HepG2 (cell line): ENCODE measurements around the gene EREG. TPM values are rescaled to one million over a fixed set of nuclear protein-coding genes. Genes with fewer than 3 reads are reported as not detected.

Source experiments
- ATAC-seq: fragments of 200-7000 bp; cut with Tn5 transposase; 3 replicates; pipeline ENCODE4 v1.9.1; 2020; ENCODE audit warnings: mild to moderate bottlenecking, moderate library complexity
- BruUV-seq: library from RNA; stranded (reverse); fragments of 400-500 nt; replicated peaks from 2 replicates; lab custom pipeline; 2021; lab: Mats Ljungman, UMichigan
- CTCF ChIA-PET: fragments of 300-600 bp; formaldehyde crosslinking; extraction: SDS; loops from one replicate; lab custom pipeline; 2021; ENCODE audit warnings: low total read pairs, inconsistent platforms, low intra/inter-chr PET ratio; lab: Yijun Ruan, JAX
- POLR2A ChIA-PET: fragments of 350-600 bp; sonication (Branson Sonifier 250); formaldehyde crosslinking; loops from one replicate; lab custom pipeline; 2020; ENCODE audit warnings: antibody characterized with exemption, inconsistent platforms; lab: Yijun Ruan, JAX
- DNase-seq: peaks from one replicate; pipeline ENCODE4 v3.0.0-alpha.2; 2015; ENCODE audit warnings: low spot score
- FAIRE-seq: peaks from 3 replicates; lab custom pipeline; 2011; peaks lifted over from hg19 to GRCh38; lab: Jason Lieb, UNC
- H2AFZ ChIP-seq: one replicate; pipeline ENCODE4 v1.6.1; 2011; ENCODE audit warnings: low read length, inconsistent platforms
- H3K27ac ChIP-seq: fragments of 300-600 bp; 3 replicates; pipeline ENCODE4 v1.8.0; 2011; ENCODE audit warnings: mixed run types, mild to moderate bottlenecking, mixed read lengths, low read length, inconsistent platforms; ENCODE audit not compliant: insufficient read depth; ENCODE audit errors: extremely low read length
- H3K27me3 ChIP-seq, 2 experiments: fragments of 200-600 bp in 1 of 2; 2 replicates in 1 of 2; 3 replicates in 1 of 2; pipeline versions ENCODE4 v1.6.0 to v1.8.0; 2011; ENCODE audit warnings: low read length in 2 of 2, mild to moderate bottlenecking in 2 of 2, moderate library complexity in 2 of 2, inconsistent platforms in 1 of 2; ENCODE audit not compliant: insufficient read depth in 2 of 2, control insufficient read depth in 1 of 2
- H3K36me3 ChIP-seq, 2 experiments: fragments of 200-600 bp in 1 of 2; replicated peaks in 1 of 2; 2 replicates in 1 of 2; 3 replicates in 1 of 2; pipeline versions ENCODE4 v1.5.1 to v1.8.0; 2011; ENCODE audit warnings: low read length in 2 of 2, inconsistent platforms in 1 of 2; ENCODE audit not compliant: insufficient read depth in 2 of 2, control insufficient read depth in 1 of 2
- H3K4me1 ChIP-seq: 2 replicates; pipeline ENCODE4 v1.5.1; 2012; ENCODE audit warnings: low read length, inconsistent platforms; ENCODE audit not compliant: insufficient read depth
- H3K4me2 ChIP-seq: 2 replicates; pipeline ENCODE4 v1.6.0; 2011; ENCODE audit warnings: low read depth, low read length, inconsistent platforms
- H3K4me3 ChIP-seq, 3 experiments: fragments of 200-600 bp in 1 of 3; sonication (generic), shearing (Covaris generic) in 1 of 3; replicated peaks in 1 of 3; 2 replicates each; pipeline ENCODE4 v1.5.1; 2011 to 2016; ENCODE audit warnings: low read length in 3 of 3, inconsistent platforms in 2 of 3, low read depth in 2 of 3, mild to moderate bottlenecking in 2 of 3, control low read depth in 1 of 3, mixed read lengths in 1 of 3; ENCODE audit not compliant: insufficient read depth in 1 of 3
- H3K79me2 ChIP-seq: one replicate; pipeline ENCODE4 v1.6.1; 2011; ENCODE audit warnings: low read length, inconsistent platforms; ENCODE audit not compliant: insufficient read depth
- H3K9ac ChIP-seq: 2 replicates; pipeline ENCODE4 v1.6.0; 2011; ENCODE audit warnings: mild to moderate bottlenecking, low read depth, low read length, inconsistent platforms; ENCODE audit not compliant: insufficient read depth
- H3K9me3 ChIP-seq: 2 replicates; pipeline ENCODE4 v1.5.1; 2012; ENCODE audit warnings: mild to moderate bottlenecking, low read length
- H4K20me1 ChIP-seq: 2 replicates; pipeline ENCODE4 v1.6.0; 2011; ENCODE audit warnings: inconsistent platforms, mild to moderate bottlenecking, low read length, moderate library complexity; ENCODE audit not compliant: insufficient read depth
- BRCA1 ChIP-seq: sonication (generic); formaldehyde crosslinking; IDR thresholded peaks from 2 replicates; pipeline ENCODE4 v1.4.0; 2020; ENCODE audit warnings: missing genetic modification reagents
- GZF1 ChIP-seq: sonication (generic); formaldehyde crosslinking; IDR thresholded peaks from 2 replicates; pipeline ENCODE4 v1.5.1; 2020; ENCODE audit warnings: mild to moderate bottlenecking, missing genetic modification reagents
- MXI1 ChIP-seq: IDR thresholded peaks from 3 replicates; pipeline ENCODE4 v1.6.1; 2012; ENCODE audit warnings: low read depth, low read length, inconsistent platforms, borderline replicate concordance
- NR1H2 ChIP-seq: sonication (generic); formaldehyde crosslinking; IDR thresholded peaks from 2 replicates; pipeline ENCODE4 v1.8.1; 2022; ENCODE audit warnings: low read depth, missing genetic modification reagents, borderline replicate concordance
- PCBP1 ChIP-seq: fragments of 200-400 bp; formaldehyde crosslinking; IDR thresholded peaks from 2 replicates; pipeline ENCODE4 v1.6.1; 2017; ENCODE audit warnings: mild to moderate bottlenecking, low read depth, low read length, borderline replicate concordance
- PTBP1 ChIP-seq: fragments of 200-400 bp; formaldehyde crosslinking; IDR thresholded peaks from 2 replicates; pipeline ENCODE4 v1.6.1; 2018; ENCODE audit warnings: low read length, low read depth; ENCODE audit not compliant: poor library complexity, severe bottlenecking
- ZBTB14 ChIP-seq: sonication (generic); formaldehyde crosslinking; IDR thresholded peaks from 2 replicates; pipeline ENCODE4 v1.4.0; 2020; ENCODE audit warnings: missing genetic modification reagents
- ZBTB37 ChIP-seq: sonication (generic); formaldehyde crosslinking; IDR thresholded peaks from 2 replicates; pipeline ENCODE4 v1.4.0; 2020; ENCODE audit warnings: mild to moderate bottlenecking, missing genetic modification reagents
- ZBTB42 ChIP-seq: sonication (generic); formaldehyde crosslinking; IDR thresholded peaks from 2 replicates; pipeline ENCODE4 v1.5.0; 2020; ENCODE audit warnings: mild to moderate bottlenecking, missing genetic modification reagents
- ZNF367 ChIP-seq: sonication (generic); formaldehyde crosslinking; IDR thresholded peaks from 2 replicates; pipeline ENCODE4 v1.4.0; 2020; ENCODE audit warnings: missing genetic modification reagents, borderline replicate concordance
- ZNF83 ChIP-seq: sonication (generic); formaldehyde crosslinking; IDR thresholded peaks from 2 replicates; pipeline ENCODE4 v1.4.0; 2020; ENCODE audit warnings: missing genetic modification reagents, mild to moderate bottlenecking, borderline replicate concordance
- WGBS: methylation state at CpG from one replicate; pipeline ENCODE4 v1.1.6; 2017; ENCODE audit warnings: low lambda C conversion rate; 5-methylcytosine and 5-hydroxymethylcytosine counted together
- in situ Hi-C: cut with HindIII; loops from 2 replicates; pipeline ENCODE4 v1.10.0; 2017; ENCODE audit warnings: low pct_unique_long_range_greater_than_20kb; ENCODE audit not compliant: extremely low pct_ligation_motif_present
- intact Hi-C: fragments of 100-400 bp; cut with micrococcal nuclease; formaldehyde crosslinking; loops from one replicate; pipeline ENCODE4 v1.10.0; 2022; ENCODE audit not compliant: unreplicated experiment
- polyA plus RNA-seq, 8 experiments: library from polyadenylated mRNA; depleted of rRNA in 3 of 8; stranded (reverse) in 7 of 8; unstranded in 1 of 8; fragments of >200 nt; fragmentation: Illumina TruSeq in 4 of 8; extraction: Trizol in 4 of 8; gene quantifications; 2 replicates each; pipeline versions ENCODE4 v1.2.1 to v1.2.3, GENCODE V29; 2011 to 2016; ENCODE audit warnings: low read depth in 4 of 8, missing spikeins in 1 of 8, mixed read lengths in 1 of 8; ENCODE audit not compliant: insufficient read depth in 1 of 8
- total RNA-seq, 5 experiments: library from RNA; depleted of rRNA; stranded (reverse); fragments of >200 nt; fragmentation: Illumina TruSeq; extraction: Trizol; gene quantifications; 2 replicates each; pipeline ENCODE4 v1.2.3, GENCODE V29; 2016; ENCODE audit warnings: low read depth in 1 of 5

Gene EREG
- total and polyA plus RNA-seq, 2 of the 13 experiments (the other 11 are each of a cell fraction or from before 2014, with no cell fraction given), result 0.11 to 0.13 TPM

- Histone ChIP-seq H3K27ac (no peak overlapping the region), H3K4me1 (no peaks in the 10 kb centered on the region), H4K20me1 (no peaks in the 10 kb centered on the region), H3K27me3 (peaks cover 0 to 22% of the 10 kb centered on the region in 2 experiments; a peak in 3 of 5 replicates), H3K4me3 (no peak overlapping the region), H3K9ac (no peak overlapping the region), H3K36me3 (no peaks in the 10 kb centered on the region), H3K9me3 (no peaks in the 10 kb centered on the region), H3K79me2 (no peaks in the 10 kb centered on the region), H2AFZ (no peak overlapping the region), H3K4me2 (no peak overlapping the region)
- intact Hi-C loops, result no loop called here
- no peak for TF ChIP-seq GZF1 (CRISPR knock-in tag)
- no peak for TF ChIP-seq ZBTB42 (CRISPR knock-in tag)
- no peak for TF ChIP-seq ZBTB14 (CRISPR knock-in tag)
- no peak for TF ChIP-seq PTBP1
- TF ChIP-seq MXI1, result no peak
- no peak for TF ChIP-seq PCBP1
- TF ChIP-seq BRCA1 (CRISPR knock-in tag), result no peak
- TF ChIP-seq NR1H2 (CRISPR knock-in tag), result no peak
- no peak for TF ChIP-seq ZNF83
- TF ChIP-seq ZNF367 (CRISPR knock-in tag), result no peak
- TF ChIP-seq ZBTB37 (CRISPR knock-in tag), result no peak
- POLR2A ChIA-PET, result no interaction called here
- CTCF ChIA-PET, result no interaction called here
- no TSS peak for BruUV-seq
- no peak for DNase-seq
- FAIRE-seq, result no peak
- ATAC-seq, result no peak
- in situ Hi-C loops, result no loop called here
- WGBS, result 0% methylated on average over 1 of the region's 1 CpG
Measured at GRCh38 chr4:74367656-74368290, 2.8 kb downstream of the EREG start.
